Measurements from ENCODE around the gene UBB.

UBB gene

DNA sequence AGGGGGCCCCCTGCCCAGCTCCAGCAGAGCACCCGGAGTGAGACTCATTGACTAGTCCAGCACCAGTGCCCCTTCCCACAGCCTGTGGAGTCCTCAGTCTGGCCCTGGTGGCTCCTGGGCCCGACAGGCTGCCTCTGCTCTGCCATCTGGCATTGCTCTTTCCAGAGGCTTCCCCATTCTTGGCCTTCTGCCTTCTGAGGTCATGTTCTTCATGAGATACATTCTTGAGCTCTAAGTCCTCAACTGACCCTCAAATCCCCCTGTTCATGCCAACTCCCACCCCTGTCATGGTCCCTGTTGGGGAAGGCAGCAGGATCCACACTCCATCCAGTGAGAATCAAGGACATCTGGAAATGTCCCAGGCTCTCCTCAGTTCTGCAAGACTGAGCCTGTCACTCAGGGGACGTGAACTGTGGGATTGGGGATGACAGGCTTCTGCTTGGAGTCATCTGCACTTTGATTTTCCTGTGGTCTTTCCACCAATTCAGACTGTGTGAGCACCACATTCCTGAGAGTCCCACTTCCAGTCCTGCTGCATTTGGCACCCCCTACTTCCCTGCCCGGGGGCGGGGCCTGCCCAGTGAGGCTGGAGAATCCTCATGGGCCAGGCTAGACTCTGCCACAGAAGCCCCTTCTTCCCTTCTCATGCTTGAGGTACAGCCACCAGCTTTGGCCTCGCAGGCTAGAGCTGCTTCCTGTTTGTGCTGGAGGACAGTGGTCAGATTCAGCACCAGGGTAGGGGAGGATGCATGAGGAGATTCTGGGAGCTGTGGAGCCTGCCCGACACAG is 37.2 kb downstream of the UBB start:
- H3K4me3 ChIP-seq (ENCODE audit: low read depth, low read length): no peak overlapping the region
- TF ChIP-seq POLR2A (IDR thresholded peaks at IDR 0.05; ENCODE audit: extremely low read depth, insufficient read length): no peak
- no peak for TF ChIP-seq MYC (IDR thresholded peaks at IDR 0.05; ENCODE audit: low read depth, low read length)
- TF ChIP-seq, protein P1, sequence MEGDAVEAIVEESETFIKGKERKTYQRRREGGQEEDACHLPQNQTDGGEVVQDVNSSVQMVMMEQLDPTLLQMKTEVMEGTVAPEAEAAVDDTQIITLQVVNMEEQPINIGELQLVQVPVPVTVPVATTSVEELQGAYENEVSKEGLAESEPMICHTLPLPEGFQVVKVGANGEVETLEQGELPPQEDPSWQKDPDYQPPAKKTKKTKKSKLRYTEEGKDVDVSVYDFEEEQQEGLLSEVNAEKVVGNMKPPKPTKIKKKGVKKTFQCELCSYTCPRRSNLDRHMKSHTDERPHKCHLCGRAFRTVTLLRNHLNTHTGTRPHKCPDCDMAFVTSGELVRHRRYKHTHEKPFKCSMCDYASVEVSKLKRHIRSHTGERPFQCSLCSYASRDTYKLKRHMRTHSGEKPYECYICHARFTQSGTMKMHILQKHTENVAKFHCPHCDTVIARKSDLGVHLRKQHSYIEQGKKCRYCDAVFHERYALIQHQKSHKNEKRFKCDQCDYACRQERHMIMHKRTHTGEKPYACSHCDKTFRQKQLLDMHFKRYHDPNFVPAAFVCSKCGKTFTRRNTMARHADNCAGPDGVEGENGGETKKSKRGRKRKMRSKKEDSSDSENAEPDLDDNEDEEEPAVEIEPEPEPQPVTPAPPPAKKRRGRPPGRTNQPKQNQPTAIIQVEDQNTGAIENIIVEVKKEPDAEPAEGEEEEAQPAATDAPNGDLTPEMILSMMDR (IDR thresholded peaks at IDR 0.05; ENCODE audit: low read depth, low read length): no peak
- TF ChIP-seq, protein P2, sequence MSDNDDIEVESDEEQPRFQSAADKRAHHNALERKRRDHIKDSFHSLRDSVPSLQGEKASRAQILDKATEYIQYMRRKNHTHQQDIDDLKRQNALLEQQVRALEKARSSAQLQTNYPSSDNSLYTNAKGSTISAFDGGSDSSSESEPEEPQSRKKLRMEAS (IDR thresholded peaks at IDR 0.05; ENCODE audit: low read depth, low read length): no peak
- DNase-seq (ENCODE audit: low read depth): peak; percentile 55

GRCh38 chr17:16418685-16419068 is 37.8 kb downstream of the UBB start:
- TF ChIP-seq, protein P1 (IDR thresholded peaks at IDR 0.05; ENCODE audit: low read depth, low read length): no peak
- TF ChIP-seq POLR2A (IDR thresholded peaks at IDR 0.05; ENCODE audit: extremely low read depth, insufficient read length): no peak
- no peak for TF ChIP-seq MYC (IDR thresholded peaks at IDR 0.05; ENCODE audit: low read depth, low read length)
- TF ChIP-seq, protein P2 (IDR thresholded peaks at IDR 0.05; ENCODE audit: low read depth, low read length): no peak
- DNase-seq (ENCODE audit: low read depth): no peak
- H3K4me3 ChIP-seq (ENCODE audit: low read depth, low read length): no peak overlapping the region

- H3K4me3 ChIP-seq (ENCODE audit: low read depth, low read length): peak overlapping the region; percentile 4
- peak; percentile 90 for DNase-seq (ENCODE audit: low read depth)
- TF ChIP-seq, protein P1 (IDR thresholded peaks at IDR 0.05; ENCODE audit: low read depth, low read length): no peak
- TF ChIP-seq POLR2A (IDR thresholded peaks at IDR 0.05; ENCODE audit: extremely low read depth, insufficient read length): no peak
- TF ChIP-seq, protein P2 (IDR thresholded peaks at IDR 0.05; ENCODE audit: low read depth, low read length): peak; percentile 50
- TF ChIP-seq MYC (IDR thresholded peaks at IDR 0.05; ENCODE audit: low read depth, low read length): peak; percentile 65
These were observed 38.4 kb downstream of the UBB start for GRCh38 chr17:16419074-16419928.

DNA sequence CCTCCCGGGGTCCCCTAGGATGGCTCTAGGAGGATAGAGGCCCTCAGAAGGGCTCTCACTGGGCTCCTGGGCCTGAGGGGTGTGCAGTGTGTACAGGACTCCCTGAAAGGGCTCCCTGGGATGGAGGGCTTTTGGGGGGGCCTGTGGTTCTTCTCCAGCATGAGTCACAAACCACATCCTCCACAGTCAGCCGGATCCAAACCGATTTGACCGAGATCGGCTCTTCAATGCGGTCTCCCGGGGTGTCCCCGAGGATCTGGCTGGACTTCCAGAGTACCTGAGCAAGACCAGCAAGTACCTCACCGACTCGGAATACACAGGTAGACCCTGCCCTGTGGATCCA is 39.0 kb downstream of the UBB start:
- peak; percentile 93 for DNase-seq (ENCODE audit: low read depth)
- peak overlapping the region; percentile 8 for H3K4me3 ChIP-seq (ENCODE audit: low read depth, low read length)
- TF ChIP-seq, protein P1 (IDR thresholded peaks at IDR 0.05; ENCODE audit: low read depth, low read length): no peak
- TF ChIP-seq, protein P2 (IDR thresholded peaks at IDR 0.05; ENCODE audit: low read depth, low read length): 0 out of 2 replicates have a peak, but pooled peaks have one; percentile 12

GRCh38 chr17:16422416-16422815 is 41.5 kb downstream of the UBB start:
- TF ChIP-seq POLR2A (IDR thresholded peaks at IDR 0.05; ENCODE audit: extremely low read depth, insufficient read length) (no peak), MYC (IDR thresholded peaks at IDR 0.05; ENCODE audit: low read depth, low read length) (no peak)
- TF ChIP-seq, protein P2 (IDR thresholded peaks at IDR 0.05; ENCODE audit: low read depth, low read length): no peak
- TF ChIP-seq, protein P1 (IDR thresholded peaks at IDR 0.05; ENCODE audit: low read depth, low read length): no peak
- no peak overlapping the region for H3K4me3 ChIP-seq (ENCODE audit: low read depth, low read length)
- no peak for DNase-seq (ENCODE audit: low read depth)
